Upper lobe of right lung (tissue), 1 donor: ENCODE data around the gene VILL. TPM values are rescaled to one million over a fixed set of nuclear protein-coding genes. Genes with fewer than 3 reads are reported as not detected.

Experiments
- ATAC-seq: fragments of 200-7000 bp; cut with Tn5 transposase; one replicate; pipeline ENCODE4 v1.9.1; 2020; ENCODE audit warnings: mild to moderate bottlenecking, moderate library complexity
- DNase-seq: peaks from one replicate; pipeline ENCODE4 v3.0.0-alpha.2; 2020
- H3K27ac ChIP-seq: fragments of 200-600 bp; one replicate; pipeline ENCODE4 v1.8.0; 2022
- H3K27me3 ChIP-seq: fragments of 200-600 bp; one replicate; pipeline ENCODE4 v1.8.0; 2022; ENCODE audit warnings: mild to moderate bottlenecking
- H3K36me3 ChIP-seq: fragments of 200-600 bp; one replicate; pipeline ENCODE4 v1.8.0; 2022
- H3K4me1 ChIP-seq: fragments of 200-600 bp; one replicate; pipeline ENCODE4 v1.8.0; 2022
- H3K4me3 ChIP-seq: fragments of 200-600 bp; one replicate; pipeline ENCODE4 v1.8.0; 2022; ENCODE audit warnings: mild to moderate bottlenecking
- H3K9me3 ChIP-seq: fragments of 200-600 bp; one replicate; pipeline ENCODE4 v1.8.0; 2022
- CTCF ChIP-seq: fragments of 200-600 bp; IDR thresholded peaks from one replicate; pipeline ENCODE4 v1.8.0; 2022; ENCODE audit warnings: antibody characterized with exemption
- intact Hi-C: fragments of 100-400 bp; cut with DNase I; formaldehyde crosslinking; loops from one replicate; pipeline ENCODE4 v1.11.0; 2022
- total RNA-seq: library from RNA; stranded (reverse); fragmentation: NEBNext Ultra II Directional; extraction: Animal tissue kit (Norgen Biotek cat#: 25700); gene quantifications from one replicate; pipeline ENCODE4 v1.2.1, GENCODE V29; 2021
- donor health status: DM: no; HTN: yes; CAD: no; lungs with severe emphysema.

The VILL gene
- total RNA-seq, 1 donor from 2014 or later = 8.9 TPM

- DNase-seq (no peak), ATAC-seq (no peak)
- no peaks in the 10 kb centered on the region for H3K27me3 ChIP-seq
- H3K4me1 ChIP-seq = peaks cover 3% of the 10 kb centered on the region
- no peak for TF ChIP-seq CTCF
- no peaks in the 10 kb centered on the region for H3K36me3 ChIP-seq
- H3K4me3 ChIP-seq = no peak overlapping the region
- H3K9me3 ChIP-seq = no peaks in the 10 kb centered on the region
- no peak overlapping the region for H3K27ac ChIP-seq
- intact Hi-C loops = no loop called here
Observed at GRCh38 chr3:38036286-38036685, 45.7 kb downstream of the VILL start.

GRCh38 chr3:38036906-38037305 lies 46.3 kb downstream of the VILL start:
- H3K27ac ChIP-seq = no peak overlapping the region
- no peak for DNase-seq
- no peaks in the 10 kb centered on the region for H3K4me1 ChIP-seq
- no peak for TF ChIP-seq CTCF
- intact Hi-C loops = no loop called here
- ATAC-seq = no peak
- no peaks in the 10 kb centered on the region for H3K9me3 ChIP-seq
- no peaks in the 10 kb centered on the region for H3K36me3 ChIP-seq
- H3K27me3 ChIP-seq = no peaks in the 10 kb centered on the region
- no peak overlapping the region for H3K4me3 ChIP-seq

GRCh38 chr3:38038447-38038911 lies 47.9 kb downstream of the VILL start:
- TF ChIP-seq CTCF = no peak
- no peak for DNase-seq
- H3K4me1 ChIP-seq = no peaks in the 10 kb centered on the region
- no peaks in the 10 kb centered on the region for H3K36me3 ChIP-seq
- H3K9me3 ChIP-seq = no peaks in the 10 kb centered on the region
- intact Hi-C loops = no loop called here
- ATAC-seq = no peak
- H3K4me3 ChIP-seq = peak overlapping the region; percentile 52
- H3K27ac ChIP-seq = peak overlapping the region; percentile 4
- no peaks in the 10 kb centered on the region for H3K27me3 ChIP-seq

- peak within 1 kb of the TSS; percentile 4 for H3K27ac ChIP-seq
- no peak for TF ChIP-seq CTCF
- H3K4me1 ChIP-seq = no peaks in the 10 kb centered on the region
- intact Hi-C loops = no loop called here
- H3K9me3 ChIP-seq = no peaks in the 10 kb centered on the region
- ATAC-seq (peak; percentile 76), DNase-seq (peak; percentile 88)
- H3K27me3 ChIP-seq = no peaks in the 10 kb centered on the region
- peak within 1 kb of the TSS; percentile 52 for H3K4me3 ChIP-seq
- no peaks in the 10 kb centered on the region for H3K36me3 ChIP-seq
Observed at GRCh38 chr3:38039101-38039898, 48.7 kb downstream of the VILL start, which contains the start of gene DLEC1. DLEC1 (plus strand) TSS chr3:38039208; CDS start chr3:38039226, 18 bp downstream.

- no peaks in the 10 kb centered on the region for H3K4me1 ChIP-seq
- intact Hi-C loops = no loop called here
- ATAC-seq (peak; percentile 91), DNase-seq (peak; percentile 81)
- H3K27me3 ChIP-seq = no peaks in the 10 kb centered on the region
- no peak overlapping the region for H3K27ac ChIP-seq
- no peaks in the 10 kb centered on the region for H3K36me3 ChIP-seq
- TF ChIP-seq CTCF = peak; percentile 36
- peak overlapping the region; percentile 52 for H3K4me3 ChIP-seq
- no peaks in the 10 kb centered on the region for H3K9me3 ChIP-seq
Observed at GRCh38 chr3:38039899-38040261, 49.3 kb downstream of the VILL start.
